GM19372 (cell line): ENCODE results near the gene VPS33A.
"Not testable (repeated sequence)": the region's sequence is repeated elsewhere in the genome, so short reads cannot be mapped to it uniquely, and the experiment has no call there.

Experiments used
- ATAC-seq: cut with Tn5 transposase; IDR thresholded peaks from one replicate; pipeline ENCODE4 v1.9.1; 2021; ENCODE audit warnings: mild to moderate bottlenecking, low read depth, moderate library complexity; ENCODE audit not compliant: unreplicated experiment

The VPS33A gene

GRCh38 chr12:122258462-122258861, 7.8 kb downstream of the VPS33A start:
- not testable (repeated sequence) for ATAC-seq

GRCh38 chr12:122250536-122250935, 15.8 kb downstream of the VPS33A start:
- no peak for ATAC-seq

GRCh38 chr12:122250047-122250446, 16.2 kb downstream of the VPS33A start:
- ATAC-seq = no peak

DNA sequence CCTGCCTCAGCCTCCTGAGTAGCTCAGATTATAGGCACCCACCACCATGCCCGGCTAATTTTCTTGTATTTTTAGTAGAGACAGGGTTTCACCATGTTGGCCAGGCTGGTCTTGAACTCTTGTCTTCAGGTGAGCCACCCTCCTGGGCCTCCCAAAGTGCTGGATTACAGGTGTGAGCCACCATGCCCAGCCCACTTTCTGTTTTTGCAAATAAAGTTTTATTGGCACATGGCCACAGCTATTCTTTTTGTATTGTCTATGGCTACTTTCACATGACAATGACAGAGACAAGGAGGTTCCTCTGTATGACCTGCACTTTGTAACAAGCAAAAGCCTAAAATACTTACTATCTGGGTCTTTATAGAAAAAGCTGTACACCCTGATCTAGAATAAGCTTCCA, 20.7 kb downstream of the VPS33A start:
- no peak for ATAC-seq

DNA sequence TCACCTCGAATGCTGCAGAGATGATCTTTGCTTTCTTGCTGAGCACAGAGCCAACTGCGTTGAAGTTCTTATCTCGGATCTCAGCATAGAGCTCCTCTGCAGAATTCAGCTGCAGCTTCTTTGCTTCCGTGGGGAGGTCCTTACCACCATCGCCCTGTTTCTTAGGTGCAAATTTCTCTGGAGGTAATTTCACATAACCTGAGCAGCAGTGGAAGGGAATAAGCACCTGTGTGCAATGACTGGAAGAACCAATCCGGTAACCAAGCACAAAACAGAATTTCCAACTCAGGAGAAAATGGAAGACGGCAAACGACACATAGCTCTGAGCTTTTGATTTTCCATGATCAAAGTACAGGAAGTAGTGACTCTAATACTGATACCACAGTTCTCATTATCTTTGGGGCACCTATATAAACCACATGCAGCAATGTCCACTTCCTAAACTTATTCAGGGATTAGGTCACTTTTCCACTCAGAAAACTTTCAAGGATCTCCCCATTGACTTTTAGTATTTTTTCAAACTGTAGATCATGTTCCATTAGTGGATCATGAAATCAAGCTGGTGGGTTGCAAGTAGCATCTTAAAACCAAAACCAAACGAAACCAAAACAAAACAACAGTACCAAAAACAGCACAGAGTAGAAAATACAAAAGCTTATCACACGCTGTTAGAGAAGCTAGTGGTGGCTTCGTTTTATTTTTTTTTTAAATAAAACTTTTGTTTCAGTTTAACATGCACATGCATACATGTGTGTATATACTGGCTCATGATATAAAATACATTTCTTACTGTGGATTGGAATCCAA, 21.5 kb downstream of the VPS33A start:
- no peak for ATAC-seq

GRCh38 chr12:122243965-122244364, 22.3 kb downstream of the VPS33A start:
- ATAC-seq = no peak

DNA sequence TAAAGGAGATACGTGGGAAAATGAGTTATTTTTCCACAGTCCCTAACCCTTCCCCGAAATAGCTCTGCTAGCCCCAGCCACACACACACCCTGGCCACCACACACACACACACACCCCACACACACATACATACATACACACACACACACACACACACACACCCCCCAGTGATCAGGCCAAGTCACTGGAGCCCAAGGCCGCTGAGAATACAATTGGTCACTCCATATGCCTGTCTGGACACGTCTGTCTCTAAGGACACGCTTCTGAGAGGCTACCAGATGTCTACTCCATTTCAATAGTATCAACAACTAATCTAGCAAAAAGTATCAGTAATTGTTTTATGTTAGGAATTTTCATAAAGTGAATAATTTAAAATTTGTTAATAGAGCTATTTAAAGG, 27.4 kb downstream of the VPS33A start:
- ATAC-seq = no peak

DNA sequence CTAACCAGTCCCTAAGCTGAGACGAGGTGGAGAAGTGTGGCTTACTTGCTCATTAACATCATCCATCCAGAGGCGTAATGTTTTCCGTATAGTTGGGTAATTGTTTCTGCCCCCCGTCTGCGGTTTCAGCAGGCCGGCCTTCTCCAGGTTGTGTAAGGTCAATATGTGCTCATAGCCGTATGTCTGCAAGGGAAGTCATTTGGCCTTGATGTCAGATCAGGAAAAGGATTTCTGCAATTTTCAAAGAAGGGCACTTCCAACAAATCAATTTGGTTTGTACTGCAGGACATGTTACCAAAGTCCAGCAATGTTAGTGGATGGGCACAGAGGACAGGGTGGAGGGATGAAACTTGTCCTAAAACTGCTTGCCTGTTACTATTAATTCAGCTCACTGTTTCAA, 30.6 kb downstream of the VPS33A start:
- ATAC-seq = no peak

DNA sequence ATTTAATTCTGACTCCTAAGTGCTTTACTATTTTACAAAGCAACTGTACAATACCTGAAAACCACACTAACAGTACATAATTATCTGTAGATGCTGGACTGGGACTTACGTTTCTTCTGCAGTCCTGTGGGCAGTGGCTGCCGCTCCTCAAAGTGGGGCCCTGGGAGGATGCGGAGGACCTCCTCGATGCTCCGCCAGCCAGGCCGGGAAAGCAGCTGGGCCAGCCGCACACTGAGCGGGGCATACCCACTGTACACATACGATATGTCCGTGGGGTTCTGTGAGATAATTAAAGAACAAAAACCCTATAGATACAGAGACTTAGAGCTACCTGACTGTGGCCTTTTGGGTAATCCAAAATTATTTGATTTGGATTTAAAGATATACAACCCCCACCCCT, 33.6 kb downstream of the VPS33A start:
- ATAC-seq = no peak

GRCh38 chr12:122230798-122231197, 35.5 kb downstream of the VPS33A start:
- no peak for ATAC-seq

- ATAC-seq = no peak
Observed at GRCh38 chr12:122228092-122228491, 38.2 kb downstream of the VPS33A start.

DNA sequence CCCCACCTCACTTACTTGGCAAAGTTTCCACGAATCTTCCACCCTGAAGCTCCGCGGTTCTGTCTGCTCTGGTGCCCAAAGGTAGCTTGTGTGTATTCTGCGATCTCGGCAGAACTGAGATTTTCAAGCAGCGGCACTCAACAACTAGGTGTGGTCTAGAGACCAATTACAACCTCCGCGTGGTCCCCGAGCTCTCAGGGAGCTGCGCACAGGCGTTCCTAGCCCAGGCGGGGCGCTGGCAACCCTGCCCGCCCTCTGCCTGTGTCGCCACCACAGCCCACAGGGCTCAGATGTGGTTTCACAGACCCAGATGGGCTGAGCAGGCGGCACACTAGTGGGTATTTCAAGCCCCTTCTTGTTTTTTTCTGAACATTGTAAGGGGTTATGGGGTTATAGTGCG, 39.0 kb downstream of the VPS33A start:
- ATAC-seq = no peak

DNA sequence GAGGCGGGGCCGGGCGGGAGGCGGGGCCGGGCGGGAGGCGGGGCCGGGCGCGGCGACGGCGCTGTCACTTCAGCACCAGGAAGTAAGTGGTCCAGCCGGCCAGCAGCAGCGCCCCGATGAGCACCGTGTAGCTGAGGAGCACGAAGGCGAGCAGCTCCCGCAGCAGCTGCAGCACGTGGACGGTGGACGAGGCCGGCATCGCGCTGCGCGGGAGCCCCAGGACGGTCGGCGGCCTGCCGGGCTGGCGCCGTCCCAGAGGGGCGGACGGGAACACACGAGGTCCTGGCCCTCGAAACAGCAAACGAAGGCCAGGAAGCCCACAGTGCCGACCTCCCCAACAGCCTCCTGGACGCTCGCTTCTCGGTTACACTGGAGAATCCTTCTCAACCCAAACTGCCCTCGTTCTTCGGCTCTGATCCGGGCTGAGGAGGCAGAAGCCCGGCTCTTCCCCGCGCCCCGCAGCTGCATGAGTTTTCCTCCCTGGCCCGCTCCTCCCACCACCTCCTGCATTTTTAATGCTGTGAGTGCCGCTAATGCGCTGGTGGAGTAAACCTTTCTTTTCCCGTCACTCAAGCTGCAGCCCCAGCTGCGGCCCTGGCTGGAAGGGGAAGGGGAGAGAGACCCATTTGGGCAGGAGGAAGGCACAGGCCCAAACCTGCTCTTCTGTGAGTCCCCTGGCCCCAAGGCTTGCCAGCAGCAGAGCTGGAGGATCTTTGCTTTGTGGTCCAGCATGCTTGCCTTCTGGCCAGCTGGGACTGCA, 39.7 kb downstream of the VPS33A start:
- no peak for ATAC-seq

DNA sequence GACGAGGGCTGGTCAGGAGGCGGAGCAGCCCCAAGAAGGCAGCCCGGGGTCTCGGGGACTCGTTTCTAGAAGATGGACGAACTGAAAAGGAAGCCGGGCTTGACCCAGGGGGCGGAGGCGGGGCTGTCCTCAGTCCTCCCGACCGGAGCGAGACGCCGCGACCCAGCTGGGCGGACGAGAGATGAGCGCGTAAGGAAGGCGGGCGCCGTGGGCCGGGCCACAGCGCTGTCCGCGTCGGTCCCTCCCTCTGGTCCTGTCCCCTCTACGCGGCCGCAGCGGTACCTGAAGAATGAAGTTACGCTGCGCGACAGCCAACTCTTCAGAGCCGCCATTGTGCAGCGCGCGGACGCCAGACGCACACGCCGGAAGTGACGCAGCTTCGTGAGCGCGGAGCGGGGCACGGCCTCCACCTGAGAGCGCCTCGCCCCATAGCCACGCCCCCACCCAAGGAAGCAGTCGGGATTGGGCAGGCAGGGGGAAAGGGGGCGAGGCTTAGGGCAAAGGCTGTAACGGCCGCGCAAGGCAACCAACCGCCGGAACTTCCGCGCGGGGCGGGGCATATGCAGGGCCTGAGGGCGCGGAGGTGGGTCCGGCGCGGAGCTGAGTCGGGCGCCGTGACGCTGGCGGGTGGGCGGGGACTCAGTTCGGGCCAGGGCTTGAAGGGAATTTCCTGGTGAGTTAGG, 40.5 kb downstream of the VPS33A start, which contains the start of gene DIABLO:
Gene DIABLO (minus strand): TSS at position 370 of the 683 bp plus-strand sequence. CDS start 38 bp downstream, at position 332.
- peak; percentile 86 for ATAC-seq

DNA sequence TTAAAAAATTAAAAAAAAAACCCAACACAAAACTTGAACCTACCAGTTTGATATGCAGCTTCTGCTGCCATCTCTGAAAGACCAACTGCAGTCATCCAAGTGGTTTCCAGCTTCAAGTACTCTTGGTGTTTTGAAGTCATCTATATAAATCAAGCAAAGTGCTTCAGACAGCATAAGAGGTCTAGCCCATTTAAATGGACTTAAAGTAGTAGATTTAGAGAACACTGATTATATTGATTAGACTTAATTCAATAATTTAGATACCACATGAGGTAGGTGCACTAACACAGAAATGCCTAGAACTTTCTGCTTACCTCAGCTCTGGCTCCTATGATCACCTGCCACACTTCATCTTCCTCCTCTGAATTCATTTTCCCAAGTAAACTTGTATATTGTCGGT, 49.8 kb downstream of the VPS33A start:
- ATAC-seq = no peak

GRCh38 chr12:122215771-122216170, 50.5 kb downstream of the VPS33A start:
- no peak for ATAC-seq

DNA sequence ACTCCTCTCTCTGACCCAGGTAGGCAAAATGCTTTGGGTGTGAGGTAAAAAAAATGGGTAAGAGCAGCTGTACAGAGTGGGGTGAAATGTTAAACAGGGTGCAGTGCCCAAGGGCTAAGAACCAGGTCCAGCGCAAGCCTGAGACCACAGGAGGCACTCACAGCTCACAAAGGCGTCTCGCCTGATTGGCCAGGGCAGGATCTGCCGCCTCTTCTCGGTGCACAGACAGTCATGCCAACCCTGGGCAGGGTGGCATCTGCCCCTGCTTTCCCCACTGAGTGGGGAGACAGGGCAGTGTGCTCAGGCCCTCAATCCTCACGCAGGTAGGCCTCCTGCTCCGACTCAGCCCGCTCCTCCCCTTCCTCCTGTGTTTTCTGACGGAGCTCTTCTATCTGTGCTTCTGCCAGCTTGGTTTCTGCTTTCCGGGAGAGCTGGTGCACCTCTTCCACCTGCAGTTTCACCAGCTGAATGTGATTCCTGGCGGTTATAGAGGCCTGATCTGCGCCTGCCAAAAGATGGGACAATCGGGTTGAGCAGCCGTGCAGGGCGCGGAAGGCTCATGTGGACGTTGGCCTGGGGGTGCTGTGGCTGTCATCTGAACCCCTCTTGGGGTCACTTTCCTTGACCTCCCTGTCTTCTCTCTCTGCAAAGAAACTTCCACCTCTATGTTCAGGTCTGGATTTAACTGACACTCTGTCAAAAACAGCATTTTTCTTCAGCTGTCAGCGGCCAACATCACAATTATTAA, 58.0 kb downstream of the VPS33A start:
- no peak for ATAC-seq

DNA sequence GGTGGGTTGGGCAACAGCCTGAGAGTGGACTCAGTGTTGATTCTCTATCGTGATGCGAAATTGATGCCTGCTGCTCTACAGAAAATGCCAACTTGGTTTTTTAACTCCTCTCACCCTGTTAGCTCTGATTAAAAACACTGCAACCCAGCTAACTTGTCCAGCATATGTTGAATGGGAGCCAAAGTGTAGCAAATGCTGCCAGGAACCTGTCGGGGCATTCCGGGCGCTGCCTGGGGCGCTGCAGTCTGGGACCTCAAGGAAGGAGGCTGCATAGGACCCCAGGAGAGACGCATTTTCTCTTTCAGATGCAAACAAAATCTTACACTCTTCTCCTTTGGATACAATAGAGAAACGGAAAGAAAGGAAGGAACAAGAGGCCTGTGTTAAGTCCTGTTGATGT, 58.9 kb downstream of the VPS33A start:
- ATAC-seq = no peak

DNA sequence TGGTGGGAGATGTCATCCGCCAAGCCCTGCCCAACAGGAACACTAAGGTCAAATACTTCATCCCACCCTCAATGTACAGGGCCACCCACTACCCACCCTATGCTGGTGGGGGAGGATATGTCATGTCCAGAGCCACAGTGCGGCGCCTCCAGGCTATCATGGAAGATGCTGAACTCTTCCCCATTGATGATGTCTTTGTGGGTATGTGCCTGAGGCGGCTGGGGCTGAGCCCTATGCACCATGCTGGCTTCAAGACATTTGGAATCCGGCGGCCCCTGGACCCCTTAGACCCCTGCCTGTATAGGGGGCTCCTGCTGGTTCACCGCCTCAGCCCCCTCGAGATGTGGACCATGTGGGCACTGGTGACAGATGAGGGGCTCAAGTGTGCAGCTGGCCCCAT, 59.3 kb downstream of the VPS33A start:
- ATAC-seq = no peak

DNA sequence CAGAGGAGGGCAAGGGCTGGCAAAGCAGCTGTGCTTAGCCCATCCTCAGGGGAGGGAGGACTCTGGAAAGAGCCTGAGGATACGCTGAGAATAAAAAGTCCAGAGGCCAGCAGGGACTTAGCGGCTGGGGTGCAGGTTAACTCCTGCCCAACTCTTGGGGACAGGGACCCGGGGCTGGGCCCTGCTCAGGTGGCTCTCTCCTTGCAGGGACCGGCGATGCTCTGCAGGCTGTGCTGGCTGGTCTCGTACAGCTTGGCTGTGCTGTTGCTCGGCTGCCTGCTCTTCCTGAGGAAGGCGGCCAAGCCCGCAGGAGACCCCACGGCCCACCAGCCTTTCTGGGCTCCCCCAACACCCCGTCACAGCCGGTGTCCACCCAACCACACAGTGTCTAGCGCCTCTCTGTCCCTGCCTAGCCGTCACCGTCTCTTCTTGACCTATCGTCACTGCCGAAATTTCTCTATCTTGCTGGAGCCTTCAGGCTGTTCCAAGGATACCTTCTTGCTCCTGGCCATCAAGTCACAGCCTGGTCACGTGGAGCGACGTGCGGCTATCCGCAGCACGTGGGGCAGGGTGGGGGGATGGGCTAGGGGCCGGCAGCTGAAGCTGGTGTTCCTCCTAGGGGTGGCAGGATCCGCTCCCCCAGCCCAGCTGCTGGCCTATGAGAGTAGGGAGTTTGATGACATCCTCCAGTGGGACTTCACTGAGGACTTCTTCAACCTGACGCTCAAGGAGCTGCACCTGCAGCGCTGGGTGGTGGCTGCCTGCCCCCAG, 60.0 kb downstream of the VPS33A start:
- no peak for ATAC-seq
